ENCODE data around the gene ACER2.
"Not testable (repeated sequence)": the region's sequence is repeated elsewhere in the genome, so short reads cannot be mapped to it uniquely, and the experiment has no call there.

Gene ACER2

GRCh38 chr9:19409401-19410194, 789 bp downstream of the ACER2 start:
- no peak for DNase-seq (ENCODE audit: low read depth, low spot score)

- DNase-seq (ENCODE audit: low read depth, low spot score), result no peak
Measured at GRCh38 chr9:19410195-19410503, 1.3 kb downstream of the ACER2 start.

GRCh38 chr9:19410594-19410993, 1.8 kb downstream of the ACER2 start:
- no peak for DNase-seq (ENCODE audit: low read depth, low spot score)

GRCh38 chr9:19411316-19411715, 2.5 kb downstream of the ACER2 start:
- DNase-seq (ENCODE audit: low read depth, low spot score), result no peak

GRCh38 chr9:19413456-19413855, 4.6 kb downstream of the ACER2 start:
- DNase-seq (ENCODE audit: low read depth, low spot score), result not testable (repeated sequence)

DNA sequence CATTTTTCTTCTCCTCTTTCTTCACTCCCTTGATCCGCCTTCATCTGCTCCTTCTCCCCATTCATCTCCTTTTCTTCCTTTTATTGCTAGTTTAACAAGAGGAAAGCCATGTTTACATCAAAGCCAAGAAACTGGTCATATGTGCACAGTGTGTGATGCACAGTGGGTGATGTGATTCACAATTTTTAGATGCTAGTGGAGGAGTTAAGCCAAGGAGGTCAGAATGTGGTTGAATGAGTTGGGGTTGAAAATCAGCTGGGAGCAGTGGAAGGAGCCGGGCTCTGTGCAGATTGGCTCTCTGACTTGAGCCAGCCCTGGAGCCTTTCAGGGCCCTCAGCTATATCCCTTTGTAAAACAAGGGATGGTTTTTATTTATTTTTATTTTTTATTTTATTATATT, 7.3 kb downstream of the ACER2 start:
- DNase-seq (ENCODE audit: low read depth, low spot score), result no peak

DNA sequence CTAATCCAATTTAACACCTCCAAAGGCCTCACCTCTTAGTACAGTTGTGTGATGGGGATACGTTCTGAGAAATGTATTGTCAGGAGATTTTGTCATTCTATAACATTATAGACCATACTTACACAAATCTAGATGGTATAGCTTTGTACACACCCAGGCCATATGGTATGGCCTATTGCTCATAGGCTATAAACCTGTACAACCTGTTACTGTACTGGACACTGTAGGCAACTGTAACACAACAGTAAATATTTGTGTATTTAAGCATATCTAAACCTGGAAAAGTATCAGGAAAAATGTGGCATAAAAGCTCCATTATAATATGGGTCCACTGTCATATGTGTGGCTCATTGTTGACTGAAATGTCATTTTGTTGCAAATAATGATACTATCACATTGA, 12.1 kb downstream of the ACER2 start:
- no peak for DNase-seq (ENCODE audit: low read depth, low spot score)

DNA sequence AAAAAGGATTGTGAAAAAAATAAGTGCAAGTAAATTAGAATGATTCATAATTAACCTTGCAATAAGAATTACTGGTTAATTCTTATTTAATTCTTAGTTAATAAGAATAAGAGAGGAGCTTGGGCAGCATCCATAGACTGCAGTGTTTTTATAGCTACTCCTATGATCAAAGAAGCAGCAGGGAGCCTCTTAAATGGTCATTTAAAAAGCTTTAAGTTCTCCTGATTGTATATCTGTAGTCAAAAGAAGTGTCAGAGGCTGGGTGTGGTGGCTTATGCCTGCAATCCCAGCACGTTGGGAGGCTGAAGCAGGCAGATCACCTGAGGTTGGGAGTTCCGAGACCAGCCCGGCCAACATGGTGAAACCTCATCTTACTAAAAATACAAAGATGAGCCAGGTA, 14.4 kb downstream of the ACER2 start:
- DNase-seq (ENCODE audit: low read depth, low spot score), result no peak

DNA sequence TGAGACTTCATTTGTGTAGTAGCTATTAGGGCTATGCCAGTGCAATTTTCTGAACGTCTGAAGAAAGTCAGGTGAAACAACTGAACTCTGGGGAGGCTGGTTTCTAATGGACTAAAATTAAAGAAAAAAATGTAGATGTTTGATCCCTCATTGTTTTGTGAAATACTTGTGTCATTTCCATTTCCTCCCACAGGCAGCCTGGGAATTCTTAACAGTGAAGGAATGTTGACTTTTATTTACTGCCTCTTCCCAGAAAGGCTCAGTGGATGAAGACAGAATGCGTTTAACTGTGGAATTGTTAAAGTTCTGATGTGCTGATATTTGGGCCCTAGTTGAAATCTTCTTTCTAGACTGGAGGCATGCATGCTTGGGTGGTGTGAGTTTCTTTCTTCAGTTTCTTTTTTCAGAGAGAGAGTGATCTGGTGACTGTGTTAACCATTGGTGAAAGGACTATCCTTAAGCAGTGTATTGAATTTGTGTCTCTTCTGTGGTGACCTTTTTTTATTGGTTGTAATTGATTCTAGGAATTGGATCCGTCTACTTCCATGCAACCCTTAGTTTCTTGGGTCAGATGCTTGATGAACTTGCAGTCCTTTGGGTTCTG, 15.5 kb downstream of the ACER2 start:
- no peak for DNase-seq (ENCODE audit: low read depth, low spot score)

GRCh38 chr9:19429595-19429994, 20.8 kb downstream of the ACER2 start:
- DNase-seq (ENCODE audit: low read depth, low spot score), result no peak

DNA sequence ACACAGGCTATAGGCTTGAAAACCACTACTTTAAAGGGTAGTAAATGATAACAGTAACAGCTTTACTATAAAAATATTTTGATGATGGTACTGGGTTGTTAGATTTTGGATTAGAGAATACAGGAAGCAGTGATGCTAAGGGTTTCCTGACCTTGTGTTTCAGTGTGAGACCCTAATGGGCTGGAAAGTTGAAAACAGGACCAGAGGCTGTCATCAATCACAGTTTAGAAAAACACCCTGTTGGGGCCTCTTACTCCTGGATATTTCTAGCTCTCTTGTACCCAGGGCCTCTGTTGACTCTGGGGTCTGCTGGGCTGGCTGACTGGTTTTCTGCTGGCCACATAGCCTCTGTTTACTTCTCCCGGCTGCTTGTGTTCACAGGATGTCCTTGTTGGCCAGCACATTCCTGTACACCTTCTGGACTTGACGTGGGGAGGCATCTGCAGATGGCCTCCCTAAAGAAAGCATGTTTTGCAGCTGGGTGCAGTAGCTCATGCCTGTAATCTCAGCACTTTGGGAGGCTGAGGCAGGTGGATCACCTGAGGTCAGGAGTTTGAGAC, 21.5 kb downstream of the ACER2 start:
- DNase-seq (ENCODE audit: low read depth, low spot score), result no peak

- DNase-seq (ENCODE audit: low read depth, low spot score), result no peak
Measured at GRCh38 chr9:19431361-19432171, 22.8 kb downstream of the ACER2 start.

GRCh38 chr9:19432473-19432872, 23.7 kb downstream of the ACER2 start:
- no peak for DNase-seq (ENCODE audit: low read depth, low spot score)

DNA sequence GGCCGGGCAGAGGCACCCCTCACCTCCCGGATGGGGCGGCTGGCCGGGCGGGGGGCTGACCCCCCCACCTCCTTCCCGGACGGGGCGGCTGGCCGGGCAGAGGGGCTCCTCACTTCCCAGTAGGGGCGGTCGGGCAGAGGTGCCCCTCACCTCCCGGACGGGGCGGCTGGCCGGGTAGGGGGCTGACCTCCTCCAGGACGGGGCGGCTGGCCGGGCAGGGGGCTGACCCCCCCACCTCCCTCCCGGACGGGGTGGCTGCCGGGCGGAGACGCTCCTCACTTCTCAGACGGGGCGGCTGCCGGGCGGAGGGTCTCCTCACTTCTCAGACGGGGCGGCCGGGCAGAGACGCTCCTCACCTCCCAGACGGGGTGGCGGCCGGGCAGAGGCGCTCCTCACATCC, 24.9 kb downstream of the ACER2 start:
- not testable (repeated sequence) for DNase-seq (ENCODE audit: low read depth, low spot score)

GRCh38 chr9:19440376-19440775, 31.6 kb downstream of the ACER2 start:
- no peak for DNase-seq (ENCODE audit: low read depth, low spot score)

GRCh38 chr9:19440823-19441580, 32.2 kb downstream of the ACER2 start:
- DNase-seq (ENCODE audit: low read depth, low spot score), result no peak

GRCh38 chr9:19441730-19442129, 32.9 kb downstream of the ACER2 start:
- no peak for DNase-seq (ENCODE audit: low read depth, low spot score)

GRCh38 chr9:19442240-19442639, 33.4 kb downstream of the ACER2 start:
- DNase-seq (ENCODE audit: low read depth, low spot score), result no peak

GRCh38 chr9:19445452-19445851, 36.6 kb downstream of the ACER2 start:
- DNase-seq (ENCODE audit: low read depth, low spot score), result no peak

DNA sequence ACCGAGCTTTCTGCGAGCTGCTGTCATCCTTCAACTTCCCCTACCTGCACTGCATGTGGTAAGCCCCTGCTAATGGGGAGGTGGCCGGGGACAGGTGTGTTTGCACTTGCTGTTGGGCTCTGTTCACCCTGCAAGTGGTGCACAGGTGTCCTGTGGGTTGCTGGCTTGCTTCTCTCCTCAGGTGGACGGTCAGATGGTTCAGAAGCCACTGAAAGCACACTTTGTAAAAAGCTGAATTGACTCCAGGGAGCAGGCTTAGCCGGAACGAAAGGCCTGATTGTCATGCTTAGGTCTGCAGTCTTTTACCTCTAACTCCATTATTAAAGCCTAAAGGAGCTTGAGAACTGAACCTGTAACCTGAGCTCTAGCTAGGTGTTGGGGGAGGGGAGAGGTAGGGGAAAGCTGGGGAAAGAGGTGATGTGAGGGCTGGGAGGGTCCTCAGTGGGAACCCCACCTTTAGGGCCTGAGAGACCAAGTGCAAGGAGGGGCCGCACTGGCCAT, 37.6 kb downstream of the ACER2 start:
- no peak for DNase-seq (ENCODE audit: low read depth, low spot score)

GRCh38 chr9:19451240-19452087, 42.7 kb downstream of the ACER2 start:
- DNase-seq (ENCODE audit: low read depth, low spot score), result no peak
